ENCODE measurements around the gene SLCO2A1.
A peak's percentile ranks its signal among the peaks of the same experiment; 100 is the strongest.

Gene SLCO2A1

GRCh38 chr3:133894353-133895207, 135.1 kb downstream of the SLCO2A1 start (continued):
- TF ChIP-seq ZIC2 (tag by site-specific recombination; IDR thresholded peaks at IDR 0.05) (peak; percentile 35), ZNF398 (tag by site-specific recombination; IDR thresholded peaks at IDR 0.05) (peak; percentile 45), ZNF157 (tag by site-specific recombination; IDR thresholded peaks at IDR 0.05) (no peak), SCRT2 (tag by site-specific recombination; IDR thresholded peaks at IDR 0.05) (peak; percentile 74)

- CTCF ChIA-PET, result interaction anchor here (0.6 kb wide), 1 partner anchor 104 kb away, joined by 5 read pairs; no protein-coding TSS in a partner anchor
- no peak overlapping the region for H3K27ac ChIP-seq (ENCODE audit: extremely low read depth, low read depth, low read length)
- H3K4me1 ChIP-seq (ENCODE audit: control insufficient read depth, insufficient read depth, low read length), result no peaks in the 10 kb centered on the region; the same call in 1 of the 2 replicates
- H3K9me3 ChIP-seq (ENCODE audit: control insufficient read depth, insufficient read depth, low read depth, low read length), result no peaks in the 10 kb centered on the region
- no peak overlapping the region for H3K4me3 ChIP-seq (ENCODE audit: low read depth, low read length)
- POLR2A ChIA-PET, result no interaction called here
- H3K36me3 ChIP-seq (ENCODE audit: control insufficient read depth in 2 of 2, insufficient read depth in 1 of 2, low read length in 2 of 2), result no peaks in the 10 kb centered on the region
- TF ChIP-seq GLI2 (tag by site-specific recombination; IDR thresholded peaks at IDR 0.05; ENCODE audit: borderline replicate concordance, low read depth) (no peak), ZNF416 (tag by site-specific recombination; IDR thresholded peaks at IDR 0.05) (no peak), PRDM1 (tag by site-specific recombination; IDR thresholded peaks at IDR 0.05) (no peak), PRDM2 (tag by site-specific recombination; IDR thresholded peaks at IDR 0.05; ENCODE audit: borderline replicate concordance) (no peak), WT1 (tag by site-specific recombination; IDR thresholded peaks at IDR 0.05) (no peak), ZNF747 (tag by site-specific recombination; IDR thresholded peaks at IDR 0.05) (no peak), ZNF341 (tag by site-specific recombination; IDR thresholded peaks at IDR 0.05; ENCODE audit: low read depth) (no peak), MYNN (tag by site-specific recombination; IDR thresholded peaks at IDR 0.05; ENCODE audit: borderline replicate concordance) (no peak), ZBTB10 (tag by site-specific recombination; IDR thresholded peaks at IDR 0.05) (no peak), ZNF692 (tag by site-specific recombination; IDR thresholded peaks at IDR 0.05) (no peak), ZNF362 (tag by site-specific recombination; IDR thresholded peaks at IDR 0.05) (no peak), SP2 (tag by site-specific recombination; IDR thresholded peaks at IDR 0.05) (no peak), REPIN1 (tag by site-specific recombination; IDR thresholded peaks at IDR 0.05; ENCODE audit: low read depth) (no peak), ZNF140 (tag by site-specific recombination; IDR thresholded peaks at IDR 0.05) (no peak), ZNF391 (tag by site-specific recombination; IDR thresholded peaks at IDR 0.05; ENCODE audit: borderline replicate concordance, low read depth) (no peak), ZFP37 (tag by site-specific recombination; IDR thresholded peaks at IDR 0.05) (no peak)
These were observed 135.9 kb downstream of the SLCO2A1 start for GRCh38 chr3:133893683-133894352.
